Measurements from ENCODE around the gene NAT9. TPM values are rescaled to one million over a fixed set of nuclear protein-coding genes. Genes with fewer than 3 reads are reported as not detected.

The NAT9 gene
- total and polyA plus RNA-seq, 11 donors: 7.9 to 36.6 (median 18.2) TPM

GRCh38 chr17:74784125-74784810 is 8.1 kb upstream of the NAT9 start:
- H3K4me3 ChIP-seq: no peak overlapping the region
- no peaks in the 10 kb centered on the region for H3K9me3 ChIP-seq
- TF ChIP-seq CTCF (IDR thresholded peaks at IDR 0.05) (no peak), POLR2A (IDR thresholded peaks at IDR 0.05) (no peak)
- H3K36me3 ChIP-seq: peaks cover 0 to 45% (median 6%) of the 10 kb centered on the region in 9 donors
- intact Hi-C loops (cut with DNase I): loop anchor here in 2 of 10 donors (5.0 to 10.0 kb wide), 3 partner anchors 37 to 59 kb away; partner anchors contain the start of gene NHERF1 (in 1 of the 2)
- no peaks in the 10 kb centered on the region for H3K27me3 ChIP-seq
- 81 to 84% (median 83%) methylated on average over 5 of the region's 5 CpGs for WGBS, 4 donors
- H3K4me1 ChIP-seq: peaks cover 0 to 18% (median 0%) of the 10 kb centered on the region in 12 donors
- DNase-seq: no peak
- H3K27ac ChIP-seq: no peak overlapping the region
- ATAC-seq: no peak

GRCh38 chr17:74782571-74782970 is 6.4 kb upstream of the NAT9 start:
- Histone ChIP-seq H3K4me3 (no peak overlapping the region), H3K9me3 (no peaks in the 10 kb centered on the region), H3K36me3 (peaks cover 0 to 41% (median 6%) of the 10 kb centered on the region in 9 donors), H3K4me1 (peaks cover 0 to 35% (median 0%) of the 10 kb centered on the region in 12 donors), H3K27ac (no peak overlapping the region), H3K27me3 (no peaks in the 10 kb centered on the region)
- no peak for ATAC-seq
- TF ChIP-seq CTCF (IDR thresholded peaks at IDR 0.05) (no peak), POLR2A (IDR thresholded peaks at IDR 0.05) (no peak)
- no peak for DNase-seq
- intact Hi-C loops (cut with DNase I): loop anchor here in 2 of 10 donors (5.0 to 10.0 kb wide), 3 partner anchors 35 to 58 kb away; partner anchors contain the start of gene NHERF1 (in 1 of the 2)
- WGBS, 4 donors: 83 to 96% (median 93%) methylated on average over 5 of the region's 5 CpGs

- DNase-seq (no peak), ATAC-seq (no peak)
- no peaks in the 10 kb centered on the region for H3K9me3 ChIP-seq
- H3K4me3 ChIP-seq: no peak overlapping the region
- 57 to 69% (median 66%) methylated on average over 7 of the region's 7 CpGs for WGBS, 4 donors
- H3K27me3 ChIP-seq: no peaks in the 10 kb centered on the region
- H3K4me1 ChIP-seq: peaks cover 0 to 48% (median 9%) of the 10 kb centered on the region in 12 donors
- H3K27ac ChIP-seq: peak overlapping the region in 2 of 12 donors; percentile 13 to 92
- peaks cover 0 to 34% (median 6%) of the 10 kb centered on the region in 9 donors for H3K36me3 ChIP-seq
- TF ChIP-seq POLR2A (IDR thresholded peaks at IDR 0.05) (no peak), CTCF (IDR thresholded peaks at IDR 0.05) (peak in 7 of 12 donors; percentile 9 to 28 (median 18))
- intact Hi-C loops (cut with DNase I): loop anchor here in 2 of 10 donors (5.0 to 10.0 kb wide), 3 partner anchors 33 to 56 kb away; partner anchors contain the start of gene NHERF1 (in 1 of the 2)
Measured at GRCh38 chr17:74780443-74781238, 4.5 kb upstream of the NAT9 start.
